Activated T-helper 1 cell treated with anti-CD3 and anti-CD28 coated beads, Interleukin-12 subunit alpha, Interleukin-12 subunit beta, Interleukin-2, Interleukin-4 antibody, amounts not matched to agents 30 ng/mL and 10 ng/mL and 1 ng/mL, durations not matched to agents 14 hours and 24 hours and 36 hours (primary cell): Measurements from ENCODE around the gene HECW1. TPM values are rescaled to one million over a fixed set of nuclear protein-coding genes. Genes with fewer than 3 reads are reported as not detected.
"Not testable (repeated sequence)": the region's sequence is repeated elsewhere in the genome, so short reads cannot be mapped to it uniquely, and the experiment has no call there.

Source experiments
- DNase-seq: peaks from one replicate; pipeline ENCODE4 v3.0.0; 2021; ENCODE audit warnings: low spot score
- H3K27ac Mint-ChIP-seq: one replicate; pipeline ENCODE4 v1.8.0; 2021; ENCODE audit warnings: mild to moderate bottlenecking, mixed read lengths
- H3K27me3 Mint-ChIP-seq: one replicate; pipeline ENCODE4 v1.8.0; 2022; ENCODE audit warnings: mild to moderate bottlenecking, moderate library complexity, mixed read lengths; ENCODE audit not compliant: insufficient read depth
- H3K36me3 Mint-ChIP-seq: one replicate; pipeline ENCODE4 v1.8.0; 2021; ENCODE audit warnings: low read depth, mixed read lengths
- H3K4me1 Mint-ChIP-seq: one replicate; pipeline ENCODE4 v1.8.0; 2021; ENCODE audit warnings: low read depth, mixed read lengths
- H3K4me3 Mint-ChIP-seq: one replicate; pipeline ENCODE4 v1.8.0; 2021; ENCODE audit warnings: mild to moderate bottlenecking, moderate library complexity, mixed read lengths
- H3K9me3 Mint-ChIP-seq: one replicate; pipeline ENCODE4 v1.8.0; 2021; ENCODE audit warnings: mixed read lengths
- intact Hi-C: fragments of 100-400 bp; cut with micrococcal nuclease; formaldehyde crosslinking; loops from one replicate; pipeline ENCODE4 v1.15.1; 2024
- total RNA-seq: library from RNA; stranded (reverse); gene quantifications from 2 replicates; pipeline ENCODE4 v1.2.3, GENCODE V29; 2022

Gene HECW1
- total RNA-seq, 1 donor from 2014 or later = not detected

GRCh38 chr7:43205171-43205795 lies 92.8 kb downstream of the HECW1 start:
- Mint-ChIP-seq H3K9me3 (no peaks in the 10 kb centered on the region), H3K27me3 (peaks cover 2% of the 10 kb centered on the region), H3K36me3 (no peaks in the 10 kb centered on the region), H3K4me3 (no peak overlapping the region), H3K4me1 (no peaks in the 10 kb centered on the region), H3K27ac (no peak overlapping the region)
- intact Hi-C loops = no loop called here
- DNase-seq = no peak

GRCh38 chr7:43208242-43208641 lies 95.8 kb downstream of the HECW1 start:
- H3K4me3 Mint-ChIP-seq = no peak overlapping the region
- intact Hi-C loops = no loop called here
- no peaks in the 10 kb centered on the region for H3K36me3 Mint-ChIP-seq
- peaks cover 2% of the 10 kb centered on the region for H3K27me3 Mint-ChIP-seq
- H3K27ac Mint-ChIP-seq = no peak overlapping the region
- no peaks in the 10 kb centered on the region for H3K4me1 Mint-ChIP-seq
- H3K9me3 Mint-ChIP-seq = no peaks in the 10 kb centered on the region
- DNase-seq = no peak

GRCh38 chr7:43210539-43210938 lies 98.1 kb downstream of the HECW1 start:
- H3K27me3 Mint-ChIP-seq, H3K4me1 Mint-ChIP-seq, H3K9me3 Mint-ChIP-seq, DNase-seq, H3K4me3 Mint-ChIP-seq, H3K36me3 Mint-ChIP-seq, H3K27ac Mint-ChIP-seq, intact Hi-C loops: not testable (repeated sequence)

- Mint-ChIP-seq H3K27ac (no peak overlapping the region), H3K4me3 (no peak overlapping the region), H3K27me3 (peaks cover 4% of the 10 kb centered on the region), H3K9me3 (no peaks in the 10 kb centered on the region), H3K4me1 (no peaks in the 10 kb centered on the region), H3K36me3 (no peaks in the 10 kb centered on the region)
- DNase-seq = no peak
- intact Hi-C loops = no loop called here
These were observed 98.8 kb downstream of the HECW1 start for GRCh38 chr7:43211286-43211685.

GRCh38 chr7:43211693-43212092 lies 99.2 kb downstream of the HECW1 start:
- Mint-ChIP-seq H3K27ac (no peak overlapping the region), H3K27me3 (peaks cover 4% of the 10 kb centered on the region), H3K36me3 (no peaks in the 10 kb centered on the region), H3K4me1 (no peaks in the 10 kb centered on the region), H3K4me3 (no peak overlapping the region), H3K9me3 (no peaks in the 10 kb centered on the region)
- DNase-seq = no peak
- intact Hi-C loops = no loop called here

- Mint-ChIP-seq H3K36me3 (no peaks in the 10 kb centered on the region), H3K4me1 (no peaks in the 10 kb centered on the region), H3K27me3 (peaks cover 4% of the 10 kb centered on the region), H3K4me3 (no peak overlapping the region), H3K27ac (no peak overlapping the region), H3K9me3 (no peaks in the 10 kb centered on the region)
- no peak for DNase-seq
- intact Hi-C loops = no loop called here
These were observed 100.5 kb downstream of the HECW1 start for GRCh38 chr7:43212921-43213320.

- Mint-ChIP-seq H3K4me3 (no peak overlapping the region), H3K36me3 (no peaks in the 10 kb centered on the region), H3K27ac (no peak overlapping the region), H3K27me3 (peaks cover 2% of the 10 kb centered on the region), H3K4me1 (no peaks in the 10 kb centered on the region), H3K9me3 (no peaks in the 10 kb centered on the region)
- intact Hi-C loops = no loop called here
- DNase-seq = no peak
These were observed 102.6 kb downstream of the HECW1 start for GRCh38 chr7:43215061-43215460.

GRCh38 chr7:43217055-43217454 lies 104.6 kb downstream of the HECW1 start:
- no peak for DNase-seq
- no peaks in the 10 kb centered on the region for H3K4me1 Mint-ChIP-seq
- no peak overlapping the region for H3K27ac Mint-ChIP-seq
- no peak overlapping the region for H3K4me3 Mint-ChIP-seq
- peaks cover 2% of the 10 kb centered on the region for H3K27me3 Mint-ChIP-seq
- no peaks in the 10 kb centered on the region for H3K9me3 Mint-ChIP-seq
- intact Hi-C loops = no loop called here
- H3K36me3 Mint-ChIP-seq = no peaks in the 10 kb centered on the region

GRCh38 chr7:43218901-43219300 lies 106.5 kb downstream of the HECW1 start:
- intact Hi-C loops, H3K36me3 Mint-ChIP-seq, DNase-seq, H3K9me3 Mint-ChIP-seq, H3K4me1 Mint-ChIP-seq, H3K27me3 Mint-ChIP-seq, H3K4me3 Mint-ChIP-seq, H3K27ac Mint-ChIP-seq: not testable (repeated sequence)

GRCh38 chr7:43220250-43220649 lies 107.8 kb downstream of the HECW1 start:
- no peaks in the 10 kb centered on the region for H3K4me1 Mint-ChIP-seq
- intact Hi-C loops = no loop called here
- H3K36me3 Mint-ChIP-seq = no peaks in the 10 kb centered on the region
- DNase-seq = no peak
- H3K27me3 Mint-ChIP-seq = no peaks in the 10 kb centered on the region
- no peak overlapping the region for H3K27ac Mint-ChIP-seq
- no peak overlapping the region for H3K4me3 Mint-ChIP-seq
- no peaks in the 10 kb centered on the region for H3K9me3 Mint-ChIP-seq

- Mint-ChIP-seq H3K36me3 (no peaks in the 10 kb centered on the region), H3K9me3 (no peaks in the 10 kb centered on the region), H3K4me3 (no peak overlapping the region), H3K4me1 (no peaks in the 10 kb centered on the region), H3K27me3 (no peaks in the 10 kb centered on the region), H3K27ac (no peak overlapping the region)
- DNase-seq = no peak
- intact Hi-C loops = no loop called here
These were observed 108.3 kb downstream of the HECW1 start for GRCh38 chr7:43220742-43221141.

GRCh38 chr7:43229801-43230200 lies 117.4 kb downstream of the HECW1 start:
- Mint-ChIP-seq H3K4me3 (no peak overlapping the region), H3K27me3 (peaks cover 29% of the 10 kb centered on the region), H3K36me3 (no peaks in the 10 kb centered on the region), H3K4me1 (no peaks in the 10 kb centered on the region), H3K27ac (no peak overlapping the region), H3K9me3 (no peaks in the 10 kb centered on the region)
- DNase-seq = no peak
- intact Hi-C loops = no loop called here

- no peak for DNase-seq
- Mint-ChIP-seq H3K4me3 (no peak overlapping the region), H3K9me3 (no peaks in the 10 kb centered on the region), H3K36me3 (no peaks in the 10 kb centered on the region), H3K27ac (no peak overlapping the region), H3K4me1 (no peaks in the 10 kb centered on the region), H3K27me3 (peaks cover 30% of the 10 kb centered on the region)
- intact Hi-C loops = no loop called here
These were observed 119.9 kb downstream of the HECW1 start for GRCh38 chr7:43232366-43232765.

GRCh38 chr7:43234073-43234472 lies 121.6 kb downstream of the HECW1 start:
- H3K27me3 Mint-ChIP-seq = peaks cover 27% of the 10 kb centered on the region
- H3K4me1 Mint-ChIP-seq = no peaks in the 10 kb centered on the region
- no peaks in the 10 kb centered on the region for H3K36me3 Mint-ChIP-seq
- no peak overlapping the region for H3K4me3 Mint-ChIP-seq
- no peak overlapping the region for H3K27ac Mint-ChIP-seq
- no peak for DNase-seq
- no peaks in the 10 kb centered on the region for H3K9me3 Mint-ChIP-seq
- intact Hi-C loops = no loop called here
